SJCRH30 (cell line): Measurements from ENCODE around the gene TLN1. TPM values are rescaled to one million over a fixed set of nuclear protein-coding genes. Genes with fewer than 3 reads are reported as not detected.

Experiments used
- DNase-seq, 2 experiments: peaks; one replicate each; pipeline ENCODE4 v3.0.0-alpha.2; 2015 to 2020
- H3K27ac ChIP-seq: fragments of 250-450 bp; sonication (Bioruptor Pico); 2 replicates; pipeline ENCODE4 v1.5.1; 2020; ENCODE audit warnings: mild to moderate bottlenecking, moderate library complexity
- H3K27me3 ChIP-seq: fragments of 250-450 bp; sonication (Bioruptor Pico); 2 replicates; pipeline ENCODE4 v1.5.1; 2020; ENCODE audit warnings: mild to moderate bottlenecking, moderate library complexity
- H3K36me3 ChIP-seq: fragments of 250-450 bp; sonication (Bioruptor Pico); 2 replicates; pipeline ENCODE4 v1.5.1; 2020; ENCODE audit warnings: mild to moderate bottlenecking, moderate library complexity
- H3K4me1 ChIP-seq: fragments of 250-450 bp; sonication (Bioruptor Pico); 2 replicates; pipeline ENCODE4 v1.5.1; 2020; ENCODE audit warnings: mild to moderate bottlenecking, moderate library complexity
- H3K4me3 ChIP-seq: fragments of 250-450 bp; sonication (Bioruptor Pico); 2 replicates; pipeline ENCODE4 v1.5.1; 2020; ENCODE audit warnings: mild to moderate bottlenecking, moderate library complexity
- H3K9me3 ChIP-seq: fragments of 250-450 bp; sonication (Bioruptor Pico); replicated peaks from 2 replicates; pipeline ENCODE4 v1.5.1; 2020; ENCODE audit warnings: mild to moderate bottlenecking, moderate library complexity
- total RNA-seq: library from RNA; depleted of rRNA; stranded (reverse); fragments of >200 nt; shearing (Covaris generic); gene quantifications from 2 replicates; pipeline ENCODE4 v1.2.3, GENCODE V29; 2014; rRNA removed

TLN1 gene
- total RNA-seq, 1 experiment from 2014 or later = 65.0 TPM

DNA sequence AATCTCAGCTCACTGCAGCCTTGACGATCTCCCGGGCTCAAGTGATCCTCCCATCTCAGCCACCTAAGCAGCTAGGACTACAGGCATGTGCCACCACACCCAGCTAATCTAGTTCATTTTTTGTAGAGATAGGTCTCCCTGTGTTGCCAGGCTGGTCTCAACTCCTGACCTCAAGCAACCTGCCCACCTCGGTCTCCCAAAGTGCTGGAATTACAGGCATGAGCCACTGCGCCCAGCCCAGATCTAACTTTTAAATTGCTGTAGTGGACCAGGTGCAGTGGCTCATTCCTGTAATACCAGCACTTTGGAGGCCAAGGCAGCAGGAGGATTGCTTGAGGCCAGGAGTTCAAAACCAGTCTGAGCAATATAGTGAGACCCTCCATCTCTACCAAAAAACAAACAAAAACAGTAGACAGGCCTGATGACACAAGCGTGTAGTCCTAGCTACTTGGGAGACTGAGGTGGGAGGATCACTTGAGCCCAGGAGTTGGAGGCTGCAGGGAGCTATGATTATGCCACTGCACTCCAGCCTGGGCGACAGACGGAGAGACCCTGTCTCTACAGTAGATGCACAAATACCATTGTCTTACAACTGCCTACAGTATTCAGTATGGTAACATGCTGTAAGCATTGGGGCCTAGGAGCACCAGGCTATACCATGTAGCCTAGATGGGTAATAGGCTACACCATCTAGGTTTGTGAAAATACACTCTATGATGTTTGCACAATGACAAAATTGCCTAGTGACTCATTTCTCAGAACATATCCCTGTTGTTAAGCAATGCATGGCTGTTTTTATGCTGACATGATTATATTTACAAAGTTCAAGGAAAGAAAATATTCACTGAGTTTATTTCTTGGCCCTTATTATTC is 79.8 kb downstream of the TLN1 start:
- Histone ChIP-seq H3K4me3 (no peak overlapping the region), H3K27ac (no peak overlapping the region), H3K36me3 (no peaks in the 10 kb centered on the region), H3K4me1 (no peaks in the 10 kb centered on the region), H3K9me3 (no peaks in the 10 kb centered on the region), H3K27me3 (no peaks in the 10 kb centered on the region)
- no peak for DNase-seq

DNA sequence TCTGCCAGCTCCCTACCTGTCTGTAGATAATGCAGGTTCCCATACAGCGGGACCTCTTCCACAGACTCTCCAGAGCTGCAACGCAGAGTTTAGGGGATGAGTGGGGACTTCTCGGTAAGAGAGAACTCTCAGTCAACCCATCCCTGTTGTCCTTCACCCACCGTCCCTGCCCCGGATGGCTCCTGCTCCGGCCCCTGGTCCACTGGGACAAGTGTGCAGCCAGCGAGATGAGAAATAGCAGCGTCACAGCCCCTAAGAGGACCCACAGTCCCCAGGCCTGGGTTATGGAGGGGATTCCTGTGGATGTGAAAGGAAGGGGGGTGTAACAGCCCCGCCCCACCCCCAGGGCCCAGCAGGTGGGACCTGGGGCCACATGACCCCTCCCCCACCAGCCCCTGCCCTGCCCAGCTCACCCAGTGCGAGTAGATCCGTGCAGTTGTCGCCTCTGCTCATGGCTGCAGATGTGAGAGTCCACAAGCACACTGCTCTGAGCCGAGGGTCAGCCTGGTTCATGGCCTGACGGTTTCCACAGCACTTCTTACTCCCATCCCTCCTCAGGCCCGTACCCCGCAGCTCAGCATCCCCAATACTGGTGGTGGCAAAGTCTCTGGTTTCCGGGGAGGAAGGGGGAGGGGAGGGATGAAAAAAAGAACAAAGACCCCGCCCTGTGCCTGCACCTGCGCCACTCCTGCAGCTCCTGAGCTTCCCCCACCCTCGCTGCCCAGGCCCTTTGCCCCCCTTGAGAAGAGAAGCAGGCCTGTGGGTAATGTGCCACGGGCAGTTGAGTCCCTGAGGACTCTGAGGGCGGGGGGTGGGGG is 81.4 kb downstream of the TLN1 start, which contains the start of gene SIT1:
SIT1 (minus strand) TSS at position 591 of the 818 bp plus-strand sequence; CDS start at position 513, 78 bp downstream.
- H3K4me1 ChIP-seq = no peaks in the 10 kb centered on the region
- no peaks in the 10 kb centered on the region for H3K36me3 ChIP-seq
- H3K27me3 ChIP-seq = no peaks in the 10 kb centered on the region
- no peak within 1 kb of the TSS for H3K27ac ChIP-seq
- no peaks in the 10 kb centered on the region for H3K9me3 ChIP-seq
- H3K4me3 ChIP-seq = no peak within 1 kb of the TSS
- DNase-seq = no peak

DNA sequence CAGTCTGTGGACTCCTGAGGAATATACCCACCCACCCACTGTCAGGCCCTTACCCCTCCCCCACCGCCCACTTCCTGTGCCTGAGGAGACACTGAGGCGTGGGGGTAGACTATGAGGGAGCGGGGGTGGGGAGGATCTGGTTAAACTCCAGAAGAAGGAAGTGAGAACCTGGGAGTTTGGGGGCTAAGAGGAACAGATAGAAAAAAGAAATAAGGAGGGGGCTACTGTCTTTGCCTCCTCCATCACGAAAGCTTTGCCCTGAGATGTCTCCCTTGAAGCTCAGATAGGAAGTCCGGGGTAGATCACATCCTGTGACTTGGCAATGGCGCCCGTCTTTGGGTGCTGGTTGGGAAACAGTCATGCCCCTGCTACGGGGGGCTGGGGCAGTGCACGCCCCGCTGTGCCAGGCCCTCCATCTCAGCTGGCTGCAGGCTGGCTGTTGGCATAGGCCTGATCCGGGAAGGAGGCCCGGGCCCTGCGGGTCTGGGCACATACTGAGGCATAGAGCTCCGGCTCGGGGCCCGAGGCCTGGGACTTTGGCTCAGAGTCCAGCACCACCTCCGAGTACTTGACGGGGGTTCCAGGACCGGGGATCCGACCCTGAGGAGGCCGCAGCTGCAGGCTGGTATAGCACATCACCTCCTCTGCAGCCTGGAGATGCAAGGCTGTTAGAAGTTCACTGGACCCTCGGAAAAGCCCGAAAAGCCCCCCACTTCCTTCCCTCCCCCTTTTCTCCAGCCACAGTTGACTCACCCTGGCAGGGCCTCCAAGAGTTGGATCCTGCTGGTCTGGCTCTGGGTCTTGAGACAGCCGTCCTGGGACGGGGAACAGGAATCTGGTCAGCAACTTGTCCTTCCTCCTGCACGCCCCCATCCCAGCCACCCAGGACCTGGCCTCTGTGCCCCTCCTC is 82.3 kb downstream of the TLN1 start:
- H3K27me3 ChIP-seq = no peaks in the 10 kb centered on the region
- H3K27ac ChIP-seq = no peak overlapping the region
- no peak for DNase-seq
- H3K36me3 ChIP-seq = no peaks in the 10 kb centered on the region
- H3K4me3 ChIP-seq = no peak overlapping the region
- H3K9me3 ChIP-seq = no peaks in the 10 kb centered on the region
- H3K4me1 ChIP-seq = no peaks in the 10 kb centered on the region

Other genes with a start within 250 kb of the TLN1 start
- gene RUSC2, start 242.1 kb downstream of the TLN1 start, total RNA-seq = 5.3 and 5.6 TPM in 2 replicates
- 9.2 and 10.1 TPM in 2 replicates for gene TESK1, start 126.9 kb downstream of the TLN1 start, total RNA-seq
- gene CD72, start 113.8 kb downstream of the TLN1 start, total RNA-seq = not detected in 2 replicates
- 0.13 TPM in 1 of 2 replicates, not detected in the other for gene SIT1, start 81.3 kb downstream of the TLN1 start, total RNA-seq
- gene RMRP, start 74.2 kb downstream of the TLN1 start, total RNA-seq = 8,654 and 17,072 TPM in 2 replicates
- 6.1 and 6.6 TPM in 2 replicates for gene CCDC107, start 73.9 kb downstream of the TLN1 start, total RNA-seq
- 10.5 and 11.9 TPM in 2 replicates for gene ARHGEF39, start 67.0 kb downstream of the TLN1 start, total RNA-seq
- gene CA9, start 58.3 kb downstream of the TLN1 start, total RNA-seq = 2.5 and 3.2 TPM in 2 replicates
- gene TPM2, start 42.3 kb downstream of the TLN1 start, total RNA-seq = 427 and 459 TPM in 2 replicates
- 21.1 and 21.6 TPM in 2 replicates for gene CREB3, start 471 bp upstream of the TLN1 start, total RNA-seq
- 34.4 and 37.1 TPM in 2 replicates for gene GBA2, start 17.0 kb upstream of the TLN1 start, total RNA-seq
- gene RGP1, start 17.1 kb upstream of the TLN1 start, total RNA-seq = 14.6 and 16.3 TPM in 2 replicates
- gene MSMP, start 22.1 kb upstream of the TLN1 start, total RNA-seq = not detected in 2 replicates
- gene NPR2, start 59.4 kb upstream of the TLN1 start, total RNA-seq = 0.24 and 0.41 TPM in 2 replicates
- gene SPAG8, start 80.1 kb upstream of the TLN1 start, total RNA-seq = 0.20 and 0.63 TPM in 2 replicates
- 21.3 and 28.2 TPM in 2 replicates for gene HINT2, start 82.8 kb upstream of the TLN1 start, total RNA-seq
- not detected in 2 replicates for gene FAM221B, start 96.5 kb upstream of the TLN1 start, total RNA-seq
- gene TMEM8B, start 97.0 kb upstream of the TLN1 start, total RNA-seq = 1.7 and 2.1 TPM in 2 replicates
- gene OR13J1, start 138.2 kb upstream of the TLN1 start, total RNA-seq = not detected in 2 replicates
- 0.48 TPM in 1 of 2 replicates, not detected in the other for gene HRCT1, start 174.0 kb upstream of the TLN1 start, total RNA-seq
- 0.12 and 0.18 TPM in 2 replicates for gene SPAAR, start 177.3 kb upstream of the TLN1 start, total RNA-seq
- not detected in 2 replicates for gene OR2S2, start 226.0 kb upstream of the TLN1 start, total RNA-seq